PC-9 (cell line): ENCODE measurements around the gene SYNRG.

Source experiments
- EZH2 ChIP-seq: fragments of 200-600 bp; sonication (generic); IDR thresholded peaks from 2 replicates; pipeline ENCODE4 v1.8.0; 2017; ENCODE audit warnings: antibody characterized with exemption, low read depth
- TF ChIP-seq, protein P1 (sequence below): fragments of 200-600 bp; sonication (generic); conservative IDR thresholded peaks from 2 replicates; pipeline ENCODE4 v1.6.1; 2017; ENCODE audit warnings: mixed run types, antibody characterized with exemption, mild to moderate bottlenecking, moderate library complexity

GRCh38 chr17:37479025-37479424 is 130.2 kb downstream of the SYNRG start:
- TF ChIP-seq, protein P1, sequence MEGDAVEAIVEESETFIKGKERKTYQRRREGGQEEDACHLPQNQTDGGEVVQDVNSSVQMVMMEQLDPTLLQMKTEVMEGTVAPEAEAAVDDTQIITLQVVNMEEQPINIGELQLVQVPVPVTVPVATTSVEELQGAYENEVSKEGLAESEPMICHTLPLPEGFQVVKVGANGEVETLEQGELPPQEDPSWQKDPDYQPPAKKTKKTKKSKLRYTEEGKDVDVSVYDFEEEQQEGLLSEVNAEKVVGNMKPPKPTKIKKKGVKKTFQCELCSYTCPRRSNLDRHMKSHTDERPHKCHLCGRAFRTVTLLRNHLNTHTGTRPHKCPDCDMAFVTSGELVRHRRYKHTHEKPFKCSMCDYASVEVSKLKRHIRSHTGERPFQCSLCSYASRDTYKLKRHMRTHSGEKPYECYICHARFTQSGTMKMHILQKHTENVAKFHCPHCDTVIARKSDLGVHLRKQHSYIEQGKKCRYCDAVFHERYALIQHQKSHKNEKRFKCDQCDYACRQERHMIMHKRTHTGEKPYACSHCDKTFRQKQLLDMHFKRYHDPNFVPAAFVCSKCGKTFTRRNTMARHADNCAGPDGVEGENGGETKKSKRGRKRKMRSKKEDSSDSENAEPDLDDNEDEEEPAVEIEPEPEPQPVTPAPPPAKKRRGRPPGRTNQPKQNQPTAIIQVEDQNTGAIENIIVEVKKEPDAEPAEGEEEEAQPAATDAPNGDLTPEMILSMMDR, result no peak
- no peak for TF ChIP-seq EZH2
